Tibial nerve (tissue), 3 donors: Measurements from ENCODE around the gene OR9Q1.

ENCODE experiments used
- POLR2A ChIP-seq, 2 donors: fragments of 450-650 bp; IDR thresholded peaks; one replicate each; pipeline ENCODE4 v1.6.1; 2017; ENCODE audit warnings: antibody characterized with exemption in 2 of 2, mild to moderate bottlenecking in 2 of 2, moderate library complexity in 2 of 2
- TF ChIP-seq, protein P1 (sequence below), 5 experiments: fragments of 200-600 bp in 3 of 5; fragments of 450-650 bp in 2 of 5; sonication (generic) in 3 of 5; IDR thresholded peaks; one replicate each; pipeline ENCODE4 v1.5.1; 2016 to 2019; ENCODE audit warnings: antibody characterized with exemption in 5 of 5, mild to moderate bottlenecking in 3 of 5, moderate library complexity in 2 of 5

GRCh38 chr11:57982776-57983175, 40.9 kb upstream of the OR9Q1 start:
- TF ChIP-seq, protein P1, sequence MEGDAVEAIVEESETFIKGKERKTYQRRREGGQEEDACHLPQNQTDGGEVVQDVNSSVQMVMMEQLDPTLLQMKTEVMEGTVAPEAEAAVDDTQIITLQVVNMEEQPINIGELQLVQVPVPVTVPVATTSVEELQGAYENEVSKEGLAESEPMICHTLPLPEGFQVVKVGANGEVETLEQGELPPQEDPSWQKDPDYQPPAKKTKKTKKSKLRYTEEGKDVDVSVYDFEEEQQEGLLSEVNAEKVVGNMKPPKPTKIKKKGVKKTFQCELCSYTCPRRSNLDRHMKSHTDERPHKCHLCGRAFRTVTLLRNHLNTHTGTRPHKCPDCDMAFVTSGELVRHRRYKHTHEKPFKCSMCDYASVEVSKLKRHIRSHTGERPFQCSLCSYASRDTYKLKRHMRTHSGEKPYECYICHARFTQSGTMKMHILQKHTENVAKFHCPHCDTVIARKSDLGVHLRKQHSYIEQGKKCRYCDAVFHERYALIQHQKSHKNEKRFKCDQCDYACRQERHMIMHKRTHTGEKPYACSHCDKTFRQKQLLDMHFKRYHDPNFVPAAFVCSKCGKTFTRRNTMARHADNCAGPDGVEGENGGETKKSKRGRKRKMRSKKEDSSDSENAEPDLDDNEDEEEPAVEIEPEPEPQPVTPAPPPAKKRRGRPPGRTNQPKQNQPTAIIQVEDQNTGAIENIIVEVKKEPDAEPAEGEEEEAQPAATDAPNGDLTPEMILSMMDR (IDR thresholded peaks at IDR 0.05), result no peak
- no peak for TF ChIP-seq POLR2A (IDR thresholded peaks at IDR 0.05)
